ENCODE data around the gene CLMN. TPM values are rescaled to one million over a fixed set of nuclear protein-coding genes. Genes with fewer than 3 reads are reported as not detected.
"Not testable (repeated sequence)": the region's sequence is repeated elsewhere in the genome, so short reads cannot be mapped to it uniquely, and the experiment has no call there.

The CLMN gene
- total RNA-seq, 6 experiments from 2014 or later = 0.02 TPM; not detected in 5

GRCh38 chr14:95138876-95139275 is 180.8 kb downstream of the CLMN start:
- H3K27me3 Mint-ChIP-seq (ENCODE audit: insufficient read depth) = peaks cover 2% of the 10 kb centered on the region; the same call in 1 of the 2 replicates
- no peaks in the 10 kb centered on the region for H3K9me3 Mint-ChIP-seq
- no peaks in the 10 kb centered on the region; the same call in 1 of the 2 replicates for H3K36me3 Mint-ChIP-seq (ENCODE audit: low read depth)
- H3K27ac Mint-ChIP-seq = no peak overlapping the region
- no peak for DNase-seq
- H3K4me3 Mint-ChIP-seq = no peak overlapping the region
- TF ChIP-seq, protein P1, sequence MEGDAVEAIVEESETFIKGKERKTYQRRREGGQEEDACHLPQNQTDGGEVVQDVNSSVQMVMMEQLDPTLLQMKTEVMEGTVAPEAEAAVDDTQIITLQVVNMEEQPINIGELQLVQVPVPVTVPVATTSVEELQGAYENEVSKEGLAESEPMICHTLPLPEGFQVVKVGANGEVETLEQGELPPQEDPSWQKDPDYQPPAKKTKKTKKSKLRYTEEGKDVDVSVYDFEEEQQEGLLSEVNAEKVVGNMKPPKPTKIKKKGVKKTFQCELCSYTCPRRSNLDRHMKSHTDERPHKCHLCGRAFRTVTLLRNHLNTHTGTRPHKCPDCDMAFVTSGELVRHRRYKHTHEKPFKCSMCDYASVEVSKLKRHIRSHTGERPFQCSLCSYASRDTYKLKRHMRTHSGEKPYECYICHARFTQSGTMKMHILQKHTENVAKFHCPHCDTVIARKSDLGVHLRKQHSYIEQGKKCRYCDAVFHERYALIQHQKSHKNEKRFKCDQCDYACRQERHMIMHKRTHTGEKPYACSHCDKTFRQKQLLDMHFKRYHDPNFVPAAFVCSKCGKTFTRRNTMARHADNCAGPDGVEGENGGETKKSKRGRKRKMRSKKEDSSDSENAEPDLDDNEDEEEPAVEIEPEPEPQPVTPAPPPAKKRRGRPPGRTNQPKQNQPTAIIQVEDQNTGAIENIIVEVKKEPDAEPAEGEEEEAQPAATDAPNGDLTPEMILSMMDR (IDR thresholded peaks at IDR 0.05) = no peak
- H3K4me1 Mint-ChIP-seq (ENCODE audit: low read depth) = peaks cover 59% of the 10 kb centered on the region

DNA sequence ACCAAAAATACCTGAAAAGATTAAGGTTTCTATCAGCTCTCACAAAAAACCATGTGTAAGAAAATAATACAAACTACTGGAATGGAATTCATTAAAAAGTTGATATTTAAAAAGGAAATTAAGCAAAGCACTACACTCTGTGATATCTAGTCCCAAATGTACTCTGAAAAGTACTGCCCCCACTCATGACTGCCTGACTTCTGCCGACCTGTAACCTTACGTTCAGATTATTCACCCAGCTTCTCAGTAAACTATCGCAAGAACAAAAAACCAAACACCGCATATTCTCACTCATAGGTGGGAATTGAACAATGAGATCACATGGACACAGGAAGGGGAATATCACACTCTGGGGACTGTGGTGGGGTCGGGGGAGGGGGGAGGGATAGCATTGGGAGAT is 181.3 kb downstream of the CLMN start:
- not testable (repeated sequence) for H3K27ac Mint-ChIP-seq; H3K4me3 Mint-ChIP-seq; H3K27me3 Mint-ChIP-seq (ENCODE audit: insufficient read depth); H3K36me3 Mint-ChIP-seq (ENCODE audit: low read depth); H3K9me3 Mint-ChIP-seq; DNase-seq
- peaks cover 62% of the 10 kb centered on the region for H3K4me1 Mint-ChIP-seq (ENCODE audit: low read depth)

DNA sequence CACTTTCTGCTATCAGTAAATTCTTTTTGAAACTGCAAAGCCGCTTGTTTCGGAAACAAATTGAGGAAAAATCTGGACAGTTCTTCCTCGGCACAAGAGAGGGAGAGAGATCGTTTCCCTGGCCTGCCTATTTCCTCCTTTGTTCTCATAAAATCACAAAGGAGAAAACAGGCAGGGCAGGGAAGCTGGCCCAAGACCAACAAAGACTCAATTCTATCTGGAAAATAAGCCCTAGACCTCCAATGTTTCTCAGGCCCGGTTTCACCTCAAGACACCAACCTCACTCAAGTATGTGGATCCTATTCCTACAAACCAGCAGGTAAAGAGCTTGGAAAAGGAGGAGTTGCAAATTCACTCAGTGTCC is 181.9 kb downstream of the CLMN start:
- no peak for DNase-seq
- Mint-ChIP-seq H3K36me3 (ENCODE audit: low read depth) (peaks cover 2% of the 10 kb centered on the region; the same call in 1 of the 2 replicates), H3K9me3 (no peaks in the 10 kb centered on the region), H3K4me1 (ENCODE audit: low read depth) (peaks cover 68% of the 10 kb centered on the region), H3K4me3 (no peak overlapping the region), H3K27ac (peak overlapping the region; percentile 30; the same call in 1 of the 2 replicates), H3K27me3 (ENCODE audit: insufficient read depth) (peaks cover 2% of the 10 kb centered on the region; the same call in 1 of the 2 replicates)
- TF ChIP-seq, protein P1 (IDR thresholded peaks at IDR 0.05) = no peak

DNA sequence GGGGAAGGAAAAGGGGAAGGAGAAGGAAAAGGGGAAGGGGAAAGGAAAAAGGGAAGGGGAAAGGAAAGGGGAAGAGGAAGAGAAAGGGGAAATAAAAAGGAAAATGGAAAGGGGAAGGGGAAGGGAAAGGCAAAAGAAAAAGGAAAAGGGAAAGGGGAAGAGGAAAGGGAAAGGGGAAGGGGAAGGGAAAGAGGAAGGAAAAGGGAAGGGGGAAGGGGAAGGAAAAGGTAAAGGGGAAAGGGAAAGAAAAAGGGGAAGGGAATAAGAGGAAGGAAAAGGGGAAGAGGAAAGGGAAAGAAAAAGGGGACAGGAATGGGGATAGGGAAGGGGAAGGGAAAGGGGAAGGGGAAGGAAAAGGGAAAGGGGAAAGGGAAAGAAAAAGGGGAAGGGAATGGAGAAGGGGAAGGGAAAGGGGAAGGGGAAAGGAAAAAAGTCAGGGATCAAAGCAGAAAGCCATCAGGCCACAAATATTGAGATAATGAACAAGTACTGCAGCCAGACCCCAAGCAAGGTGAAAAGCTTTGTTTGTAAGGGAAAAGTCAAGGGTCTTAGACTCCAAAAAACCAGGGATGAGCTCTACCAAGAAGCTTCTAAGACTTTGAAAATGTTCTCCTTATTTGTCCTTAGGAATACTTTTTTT is 182.4 kb downstream of the CLMN start:
- TF ChIP-seq, protein P1 (IDR thresholded peaks at IDR 0.05) = no peak
- Mint-ChIP-seq H3K4me3 (no peak overlapping the region), H3K4me1 (ENCODE audit: low read depth) (peaks cover 73% of the 10 kb centered on the region), H3K9me3 (no peaks in the 10 kb centered on the region), H3K27me3 (ENCODE audit: insufficient read depth) (peaks cover 2% of the 10 kb centered on the region; the same call in 1 of the 2 replicates), H3K36me3 (ENCODE audit: low read depth) (peaks cover 7% of the 10 kb centered on the region; the same call in 1 of the 2 replicates), H3K27ac (no peak overlapping the region; the same call in 1 of the 2 replicates)
- DNase-seq = no peak

DNA sequence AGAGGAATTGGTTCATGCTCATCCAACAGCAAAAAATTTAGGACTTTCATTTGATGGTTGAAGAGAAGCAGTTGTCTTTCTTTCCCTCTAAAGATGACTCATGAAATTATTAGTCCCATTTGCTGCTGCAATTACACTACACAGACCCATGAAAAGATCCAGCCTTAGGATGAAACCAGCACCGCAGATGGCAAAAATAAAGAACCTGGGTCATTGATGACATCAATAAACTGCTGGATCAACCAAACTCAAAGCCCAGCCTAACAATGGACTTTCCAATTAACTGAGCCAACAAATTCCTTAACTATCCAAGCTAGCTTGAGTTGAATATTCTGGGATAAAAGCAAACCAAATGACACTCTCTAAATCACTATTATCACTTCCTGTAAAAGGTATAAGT is 183.1 kb downstream of the CLMN start:
- Mint-ChIP-seq H3K9me3 (no peaks in the 10 kb centered on the region), H3K4me3 (no peak overlapping the region), H3K27ac (peak overlapping the region; percentile 41; the same call in 1 of the 2 replicates), H3K27me3 (ENCODE audit: insufficient read depth) (peaks cover 2% of the 10 kb centered on the region; the same call in 1 of the 2 replicates), H3K36me3 (ENCODE audit: low read depth) (peaks cover 8% of the 10 kb centered on the region; the same call in 1 of the 2 replicates), H3K4me1 (ENCODE audit: low read depth) (peaks cover 71% of the 10 kb centered on the region)
- TF ChIP-seq, protein P1 (IDR thresholded peaks at IDR 0.05) = no peak
- DNase-seq = no peak

DNA sequence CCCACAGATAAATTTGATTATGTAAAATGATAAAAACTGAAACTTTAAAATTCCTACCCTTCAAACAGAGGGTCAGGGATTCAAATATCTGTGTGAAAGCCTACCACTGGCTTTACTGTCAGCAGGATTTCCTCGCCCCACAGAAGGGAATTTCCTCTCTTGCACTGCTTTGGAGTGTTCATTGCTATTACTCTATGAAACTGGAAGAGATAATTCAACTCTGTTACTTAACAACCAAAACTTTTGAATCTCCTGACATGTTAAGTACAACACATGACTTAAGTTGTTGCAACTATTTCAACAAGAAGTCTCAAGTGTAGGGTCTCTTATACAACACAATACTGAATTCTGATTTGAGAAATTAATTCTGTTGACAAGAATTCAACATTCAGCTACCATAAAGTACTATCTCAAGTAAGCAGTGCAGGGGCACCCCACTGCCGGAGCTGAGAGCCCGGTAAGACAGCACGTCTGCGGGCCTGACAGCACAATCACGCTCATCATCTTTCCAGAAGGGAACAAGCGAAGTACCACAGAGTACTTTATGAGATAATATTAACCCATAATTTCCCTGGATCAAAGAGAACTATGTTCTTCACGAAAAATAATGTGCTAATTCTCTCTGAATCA is 185.3 kb downstream of the CLMN start:
- Mint-ChIP-seq H3K4me3 (no peak overlapping the region), H3K9me3 (no peaks in the 10 kb centered on the region), H3K36me3 (ENCODE audit: low read depth) (peaks cover 13% of the 10 kb centered on the region), H3K4me1 (ENCODE audit: low read depth) (peaks cover 51% of the 10 kb centered on the region), H3K27me3 (ENCODE audit: insufficient read depth) (peaks cover 2% of the 10 kb centered on the region; the same call in 1 of the 2 replicates), H3K27ac (peak overlapping the region; percentile 40; the same call in 1 of the 2 replicates)
- no peak for DNase-seq
- TF ChIP-seq, protein P1 (IDR thresholded peaks at IDR 0.05) = no peak
